ENCODE results near the gene IGF1.

The IGF1 gene

GRCh38 chr12:102484017-102484416 lies 3.7 kb upstream of the IGF1 start:
- no peak for TF ChIP-seq CTCF (IDR thresholded peaks at IDR 0.05; ENCODE audit: low read depth, low read length)
- DNase-seq (ENCODE audit: extremely low read depth, low read depth) = no peak

- no peak for DNase-seq (ENCODE audit: extremely low read depth, low read depth)
- TF ChIP-seq CTCF (IDR thresholded peaks at IDR 0.05; ENCODE audit: low read depth, low read length) = no peak
Observed at GRCh38 chr12:102483466-102483865, 3.1 kb upstream of the IGF1 start.

GRCh38 chr12:102481705-102482425 lies 1.5 kb upstream of the IGF1 start:
- no peak for TF ChIP-seq CTCF (IDR thresholded peaks at IDR 0.05; ENCODE audit: low read depth, low read length)
- no peak for DNase-seq (ENCODE audit: extremely low read depth, low read depth)

GRCh38 chr12:102479939-102480338 lies 424 bp downstream of the IGF1 start:
- TF ChIP-seq CTCF (IDR thresholded peaks at IDR 0.05; ENCODE audit: low read depth, low read length) = no peak

GRCh38 chr12:102479099-102479885 lies 1.1 kb downstream of the IGF1 start:
- no peak for TF ChIP-seq CTCF (IDR thresholded peaks at IDR 0.05; ENCODE audit: low read depth, low read length)
- no peak for DNase-seq (ENCODE audit: extremely low read depth, low read depth)

More at GRCh38 chr12:102479939-102480338, 424 bp downstream of the IGF1 start:
- DNase-seq (ENCODE audit: extremely low read depth, low read depth) = no peak

GRCh38 chr12:102478405-102479098 lies 1.8 kb downstream of the IGF1 start:
- no peak for TF ChIP-seq CTCF (IDR thresholded peaks at IDR 0.05; ENCODE audit: low read depth, low read length)
- no peak for DNase-seq (ENCODE audit: extremely low read depth, low read depth)

- DNase-seq (ENCODE audit: extremely low read depth, low read depth) = no peak
- no peak for TF ChIP-seq CTCF (IDR thresholded peaks at IDR 0.05; ENCODE audit: low read depth, low read length)
Observed at GRCh38 chr12:102475355-102475754, 5.0 kb downstream of the IGF1 start.

Measured in AG09319 (cell line).